ENCODE results near the gene ADRA2B. TPM values are rescaled to one million over a fixed set of nuclear protein-coding genes. Genes with fewer than 3 reads are reported as not detected.

The ADRA2B gene
- total and polyA plus RNA-seq, 5 donors from 2014 or later, result 1.0 TPM; not detected in 4

- H3K27ac Mint-ChIP-seq, result peak overlapping the region; percentile 98 to 100 (median 100)
- H3K27ac ChIP-seq (ENCODE audit: insufficient read depth, low read length, poor library complexity, severe bottlenecking), result peak overlapping the region; percentile 100
- peak overlapping the region; percentile 68 to 94 (median 90) for H3K4me3 Mint-ChIP-seq
- peaks cover 7% of the 10 kb centered on the region for H3K36me3 ChIP-seq (ENCODE audit: control insufficient read depth, insufficient read depth, low read length)
- peaks cover 0 to 2% (median 0%) of the 10 kb centered on the region in 7 donors for H3K9me3 Mint-ChIP-seq
- H3K27me3 ChIP-seq (ENCODE audit: control insufficient read depth, insufficient read depth, low read length), result no peaks in the 10 kb centered on the region
- no peak for ATAC-seq (ENCODE audit: low read depth in 2 of 2)
- peaks cover 64% of the 10 kb centered on the region for H3K4me1 ChIP-seq (ENCODE audit: control insufficient read depth, insufficient read depth, low read length, poor library complexity, severe bottlenecking)
- no peaks in the 10 kb centered on the region for H3K36me3 Mint-ChIP-seq
- H3K9me3 ChIP-seq (ENCODE audit: control insufficient read depth in 2 of 2, low read length in 2 of 2), result no peaks in the 10 kb centered on the region
- H3K4me1 Mint-ChIP-seq, result peaks cover 10 to 84% (median 35%) of the 10 kb centered on the region in 4 donors
- peak overlapping the region; percentile 26 for H3K4me3 ChIP-seq (ENCODE audit: low read depth, low read length)
- H3K27me3 Mint-ChIP-seq, result peaks cover 12% of the 10 kb centered on the region
- peak in 1 of 3 donors; percentile 42 for DNase-seq
Measured at GRCh38 chr2:96147593-96148201, 31.3 kb upstream of the ADRA2B start.

- Histone ChIP-seq H3K4me3 (ENCODE audit: low read depth, low read length) (peak overlapping the region; percentile 72), H3K36me3 (ENCODE audit: control insufficient read depth, insufficient read depth, low read length) (peaks cover 7% of the 10 kb centered on the region), H3K27ac (ENCODE audit: insufficient read depth, low read length, poor library complexity, severe bottlenecking) (peak overlapping the region; percentile 100), H3K27me3 (ENCODE audit: control insufficient read depth, insufficient read depth, low read length) (no peaks in the 10 kb centered on the region), H3K9me3 (ENCODE audit: control insufficient read depth in 2 of 2, low read length in 2 of 2) (no peaks in the 10 kb centered on the region), H3K4me1 (ENCODE audit: control insufficient read depth, insufficient read depth, low read length, poor library complexity, severe bottlenecking) (peaks cover 70% of the 10 kb centered on the region)
- Mint-ChIP-seq H3K36me3 (peaks cover 2% of the 10 kb centered on the region), H3K27me3 (peaks cover 12% of the 10 kb centered on the region), H3K4me3 (peak overlapping the region; percentile 49 to 94 (median 90)), H3K9me3 (peaks cover 0 to 2% (median 0%) of the 10 kb centered on the region in 7 donors), H3K27ac (peak overlapping the region; percentile 98 to 100 (median 100)), H3K4me1 (peaks cover 13 to 86% (median 36%) of the 10 kb centered on the region in 4 donors)
- DNase-seq, result no peak
- no peak for ATAC-seq (ENCODE audit: low read depth in 2 of 2)
Measured at GRCh38 chr2:96146881-96147592, 30.7 kb upstream of the ADRA2B start.

GRCh38 chr2:96146153-96146880 lies 29.9 kb upstream of the ADRA2B start:
- H3K9me3 ChIP-seq (ENCODE audit: control insufficient read depth in 2 of 2, low read length in 2 of 2), result no peaks in the 10 kb centered on the region
- Mint-ChIP-seq H3K4me3 (peak overlapping the region; percentile 49 to 94 (median 90)), H3K4me1 (peaks cover 17 to 84% (median 35%) of the 10 kb centered on the region in 4 donors), H3K9me3 (peaks cover 0 to 2% (median 0%) of the 10 kb centered on the region in 7 donors), H3K27ac (peak overlapping the region; percentile 98 to 100 (median 100)), H3K36me3 (peaks cover 5% of the 10 kb centered on the region), H3K27me3 (peaks cover 12% of the 10 kb centered on the region)
- H3K27me3 ChIP-seq (ENCODE audit: control insufficient read depth, insufficient read depth, low read length), result no peaks in the 10 kb centered on the region
- peaks cover 70% of the 10 kb centered on the region for H3K4me1 ChIP-seq (ENCODE audit: control insufficient read depth, insufficient read depth, low read length, poor library complexity, severe bottlenecking)
- H3K27ac ChIP-seq (ENCODE audit: insufficient read depth, low read length, poor library complexity, severe bottlenecking), result peak overlapping the region; percentile 100
- peak; percentile 48 to 52 for ATAC-seq (ENCODE audit: low read depth in 2 of 2)
- H3K36me3 ChIP-seq (ENCODE audit: control insufficient read depth, insufficient read depth, low read length), result peaks cover 7% of the 10 kb centered on the region
- DNase-seq, result peak; percentile 82 to 95 (median 94)
- H3K4me3 ChIP-seq (ENCODE audit: low read depth, low read length), result peak overlapping the region; percentile 72

GRCh38 chr2:96145848-96146152 lies 29.4 kb upstream of the ADRA2B start:
- Histone ChIP-seq H3K27ac (ENCODE audit: insufficient read depth, low read length, poor library complexity, severe bottlenecking) (peak overlapping the region; percentile 100), H3K4me1 (ENCODE audit: control insufficient read depth, insufficient read depth, low read length, poor library complexity, severe bottlenecking) (peaks cover 65% of the 10 kb centered on the region), H3K9me3 (ENCODE audit: control insufficient read depth in 2 of 2, low read length in 2 of 2) (no peaks in the 10 kb centered on the region), H3K27me3 (ENCODE audit: control insufficient read depth, insufficient read depth, low read length) (no peaks in the 10 kb centered on the region), H3K4me3 (ENCODE audit: low read depth, low read length) (peak overlapping the region; percentile 72), H3K36me3 (ENCODE audit: control insufficient read depth, insufficient read depth, low read length) (peaks cover 7% of the 10 kb centered on the region)
- peaks cover 12% of the 10 kb centered on the region for H3K27me3 Mint-ChIP-seq
- peaks cover 0 to 2% (median 0%) of the 10 kb centered on the region in 7 donors for H3K9me3 Mint-ChIP-seq
- no peak for DNase-seq
- no peak for ATAC-seq (ENCODE audit: low read depth in 2 of 2)
- H3K4me1 Mint-ChIP-seq, result peaks cover 17 to 83% (median 33%) of the 10 kb centered on the region in 4 donors
- peaks cover 5% of the 10 kb centered on the region for H3K36me3 Mint-ChIP-seq
- H3K4me3 Mint-ChIP-seq, result peak overlapping the region; percentile 49 to 94 (median 90)
- peak overlapping the region; percentile 98 to 100 (median 100) for H3K27ac Mint-ChIP-seq

GRCh38 chr2:96145036-96145847 lies 28.9 kb upstream of the ADRA2B start, which contains the start of gene DUSP2:
Gene DUSP2 (minus strand): TSS chr2:96145440. CDS start chr2:96145354, 86 bp downstream.
- H3K27ac ChIP-seq (ENCODE audit: insufficient read depth, low read length, poor library complexity, severe bottlenecking), result peak within 1 kb of the TSS; percentile 100
- peaks cover 12% of the 10 kb centered on the region for H3K27me3 Mint-ChIP-seq
- peaks cover 7% of the 10 kb centered on the region for H3K36me3 ChIP-seq (ENCODE audit: control insufficient read depth, insufficient read depth, low read length)
- H3K9me3 Mint-ChIP-seq, result peaks cover 0 to 2% (median 0%) of the 10 kb centered on the region in 7 donors
- peaks cover 17 to 78% (median 33%) of the 10 kb centered on the region in 4 donors for H3K4me1 Mint-ChIP-seq
- no peaks in the 10 kb centered on the region for H3K27me3 ChIP-seq (ENCODE audit: control insufficient read depth, insufficient read depth, low read length)
- H3K4me3 Mint-ChIP-seq, result peak within 1 kb of the TSS; percentile 94 to 98 (median 96)
- peaks cover 65% of the 10 kb centered on the region for H3K4me1 ChIP-seq (ENCODE audit: control insufficient read depth, insufficient read depth, low read length, poor library complexity, severe bottlenecking)
- H3K36me3 Mint-ChIP-seq, result peaks cover 5% of the 10 kb centered on the region
- H3K9me3 ChIP-seq (ENCODE audit: control insufficient read depth in 2 of 2, low read length in 2 of 2), result no peaks in the 10 kb centered on the region
- peak within 1 kb of the TSS; percentile 98 to 100 (median 100) for H3K27ac Mint-ChIP-seq
- ATAC-seq (ENCODE audit: low read depth in 2 of 2) (peak; percentile 50 to 55), DNase-seq (peak; percentile 85 to 96 (median 88))
- peak within 1 kb of the TSS; percentile 82 for H3K4me3 ChIP-seq (ENCODE audit: low read depth, low read length)

GRCh38 chr2:96144481-96145035 lies 28.2 kb upstream of the ADRA2B start:
- peaks cover 65% of the 10 kb centered on the region for H3K4me1 ChIP-seq (ENCODE audit: control insufficient read depth, insufficient read depth, low read length, poor library complexity, severe bottlenecking)
- Mint-ChIP-seq H3K27ac (peak overlapping the region; percentile 91 to 98 (median 96)), H3K4me1 (peaks cover 17 to 72% (median 33%) of the 10 kb centered on the region in 4 donors), H3K9me3 (peaks cover 0 to 2% (median 0%) of the 10 kb centered on the region in 7 donors), H3K4me3 (peak overlapping the region; percentile 94 to 98 (median 96)), H3K27me3 (peaks cover 12% of the 10 kb centered on the region), H3K36me3 (peaks cover 5% of the 10 kb centered on the region)
- no peak for ATAC-seq (ENCODE audit: low read depth in 2 of 2)
- H3K27ac ChIP-seq (ENCODE audit: insufficient read depth, low read length, poor library complexity, severe bottlenecking), result peak overlapping the region; percentile 100
- peak overlapping the region; percentile 82 for H3K4me3 ChIP-seq (ENCODE audit: low read depth, low read length)
- no peaks in the 10 kb centered on the region for H3K27me3 ChIP-seq (ENCODE audit: control insufficient read depth, insufficient read depth, low read length)
- peaks cover 7% of the 10 kb centered on the region for H3K36me3 ChIP-seq (ENCODE audit: control insufficient read depth, insufficient read depth, low read length)
- no peaks in the 10 kb centered on the region for H3K9me3 ChIP-seq (ENCODE audit: control insufficient read depth in 2 of 2, low read length in 2 of 2)
- peak; percentile 44 to 61 (median 54) for DNase-seq
